Measurements from ENCODE around the gene METTL9.

- TF ChIP-seq CTCF (IDR thresholded peaks at IDR 0.05), result no peak
- no peak for TF ChIP-seq POLR2A (IDR thresholded peaks at IDR 0.05)
Observed at GRCh38 chr16:21663889-21664647, 64.7 kb downstream of the METTL9 start, which contains the start of gene OTOA.
